Mesodermal cell (in vitro differentiated cells): ENCODE data around the gene SPATA3.

ENCODE experiments used
- H3K27ac ChIP-seq: 2 replicates; pipeline ENCODE4 v1.7.0; 2013; ENCODE audit warnings: mild to moderate bottlenecking, low read depth, low read length, moderate library complexity; ENCODE audit not compliant: severe bottlenecking
- H3K36me3 ChIP-seq: 2 replicates; pipeline ENCODE4 v1.7.1; 2013; ENCODE audit warnings: mild to moderate bottlenecking, low read length, moderate library complexity; ENCODE audit not compliant: control insufficient read depth, insufficient read depth
- H3K4me1 ChIP-seq: one replicate; pipeline ENCODE4 v1.7.1; 2013; ENCODE audit warnings: mild to moderate bottlenecking, low read length; ENCODE audit not compliant: insufficient read depth, control insufficient read depth, poor library complexity, severe bottlenecking
- H3K4me3 ChIP-seq: 2 replicates; pipeline ENCODE4 v1.7.0; 2013; ENCODE audit warnings: low read length, control low read depth, mild to moderate bottlenecking; ENCODE audit not compliant: insufficient read depth, poor library complexity, severe bottlenecking; ENCODE audit errors: extremely low read depth
- H3K9me3 ChIP-seq: 2 replicates; pipeline ENCODE4 v1.7.1; 2013; ENCODE audit warnings: mild to moderate bottlenecking, low read length, moderate library complexity; ENCODE audit not compliant: control insufficient read depth
- WGBS, 2 experiments: methylation state at CpG; one replicate each; pipeline ENCODE4 v1.1.5; 2013; ENCODE audit warnings: missing lambda C conversion rate in 2 of 2; ENCODE audit not compliant: insufficient coverage in 2 of 2; 5-methylcytosine and 5-hydroxymethylcytosine counted together

SPATA3 gene

DNA sequence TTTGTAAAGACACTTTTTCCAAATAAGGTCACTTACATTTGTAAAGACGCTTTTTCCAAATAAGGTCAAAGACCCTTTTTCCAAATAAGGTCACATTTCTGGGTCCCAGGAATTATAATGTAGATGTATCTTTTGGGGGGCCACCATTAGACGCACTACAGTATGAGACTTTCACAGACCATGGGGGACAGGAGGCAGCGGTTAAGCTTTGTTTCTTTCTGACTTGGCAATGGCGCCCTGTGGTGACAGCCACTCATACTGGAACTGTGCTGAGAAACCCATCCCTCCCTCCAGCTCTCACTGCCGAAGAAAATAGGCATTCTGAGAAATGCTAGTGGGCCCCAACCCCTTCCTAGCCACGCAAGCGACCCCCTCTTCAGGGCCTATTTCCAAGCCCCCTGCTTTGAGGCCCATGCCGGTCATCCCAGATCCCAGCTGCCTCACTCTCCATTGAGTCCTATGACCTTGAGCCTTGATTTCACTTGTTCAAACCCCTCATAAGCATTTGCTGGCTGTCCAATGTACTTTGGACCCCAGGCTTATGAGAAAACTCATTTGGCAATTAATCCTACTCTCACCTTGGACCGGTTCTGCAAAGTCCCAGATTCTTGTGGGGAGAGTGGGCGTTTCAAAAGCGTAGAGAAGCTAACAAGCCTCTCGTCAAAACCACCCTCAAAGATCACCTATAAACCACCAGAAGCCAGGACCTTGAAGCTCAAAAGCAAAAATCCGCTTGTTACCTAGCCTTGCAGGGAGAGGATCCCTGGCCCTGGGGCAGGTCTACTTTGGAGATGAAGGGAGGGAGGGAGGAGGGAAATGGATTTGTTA lies 11.3 kb upstream of the SPATA3 start:
- Histone ChIP-seq H3K27ac (no peak overlapping the region), H3K4me3 (no peak overlapping the region), H3K4me1 (peaks cover 5% of the 10 kb centered on the region), H3K36me3 (no peaks in the 10 kb centered on the region), H3K9me3 (no peaks in the 10 kb centered on the region)
- WGBS, 2 experiments: 96 to 97% methylated on average over 5 to 9 of the region's 13 CpGs

DNA sequence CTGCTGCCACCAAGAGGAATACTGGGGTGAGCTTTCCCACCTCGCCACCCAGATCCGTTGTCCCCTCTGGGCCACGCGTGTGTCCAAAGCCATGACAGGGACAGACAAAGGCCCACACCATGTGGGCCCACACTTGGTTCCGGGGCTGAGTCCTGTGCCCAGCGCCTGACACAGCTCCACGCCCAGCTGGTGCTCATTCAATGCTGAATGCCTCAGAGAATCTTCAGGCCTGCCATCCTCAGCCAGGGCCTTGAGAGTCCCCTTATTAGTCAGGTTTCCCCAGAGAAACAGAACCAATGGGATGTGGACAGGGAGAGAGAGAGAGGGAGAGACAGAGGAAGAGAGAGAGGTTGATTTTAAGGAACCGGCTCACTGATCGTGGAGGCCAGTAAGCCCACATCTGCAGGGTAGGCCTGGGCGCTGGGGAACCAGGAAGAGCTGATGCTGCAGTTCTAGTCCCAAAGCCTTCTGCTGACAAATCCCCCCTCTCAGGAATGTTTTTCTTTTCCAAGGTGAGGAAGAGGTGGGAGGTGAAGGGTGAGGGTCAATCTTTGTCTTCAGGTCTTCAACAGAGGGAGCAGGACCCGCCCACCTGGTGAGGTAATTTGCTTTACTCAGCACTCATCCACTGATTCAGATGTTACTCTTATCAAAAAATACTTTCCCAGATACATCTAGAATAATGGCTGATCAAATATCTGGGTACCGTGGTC lies 10.2 kb upstream of the SPATA3 start:
- 88 to 97% methylated on average over 8 to 11 of the region's 12 CpGs for WGBS, 2 experiments
- H3K4me3 ChIP-seq: no peak overlapping the region
- H3K27ac ChIP-seq: no peak overlapping the region
- H3K36me3 ChIP-seq: no peaks in the 10 kb centered on the region
- peaks cover 5% of the 10 kb centered on the region for H3K4me1 ChIP-seq
- no peaks in the 10 kb centered on the region for H3K9me3 ChIP-seq

DNA sequence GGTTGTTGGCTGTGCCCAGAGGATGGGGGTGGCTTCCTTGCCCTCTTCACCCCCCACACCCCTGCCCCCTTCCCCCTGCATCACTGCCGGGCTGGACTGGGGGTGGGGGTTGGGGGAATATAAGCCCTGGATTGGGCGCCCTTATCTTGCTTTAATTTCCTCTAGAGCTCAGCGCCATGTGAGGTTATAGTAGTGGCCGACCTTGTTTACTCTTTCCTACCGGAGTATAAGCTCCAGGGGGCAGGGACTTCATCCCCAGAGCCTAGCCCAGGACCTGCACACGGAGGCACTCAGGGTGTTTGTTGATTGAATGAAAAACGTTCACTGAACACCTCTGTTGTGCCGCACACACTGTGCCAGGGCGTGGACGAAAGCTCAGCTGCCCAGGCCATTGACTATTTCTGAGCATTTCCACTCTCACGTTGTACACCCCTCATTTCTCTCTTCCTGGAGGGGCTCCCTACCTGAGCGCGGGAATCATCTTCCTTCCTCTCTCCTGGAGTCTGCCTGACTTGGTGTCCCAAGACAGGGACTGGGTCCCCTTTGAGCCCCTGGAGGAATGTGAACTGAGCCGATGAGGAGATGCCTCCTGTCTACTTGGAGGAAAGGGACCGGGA lies 9.3 kb upstream of the SPATA3 start:
- Histone ChIP-seq H3K27ac (no peak overlapping the region), H3K9me3 (no peaks in the 10 kb centered on the region), H3K4me3 (peak overlapping the region; percentile 18), H3K4me1 (peaks cover 5% of the 10 kb centered on the region), H3K36me3 (no peaks in the 10 kb centered on the region)
- 67 to 79% methylated on average over 10 to 12 of the region's 15 CpGs for WGBS, 2 experiments

DNA sequence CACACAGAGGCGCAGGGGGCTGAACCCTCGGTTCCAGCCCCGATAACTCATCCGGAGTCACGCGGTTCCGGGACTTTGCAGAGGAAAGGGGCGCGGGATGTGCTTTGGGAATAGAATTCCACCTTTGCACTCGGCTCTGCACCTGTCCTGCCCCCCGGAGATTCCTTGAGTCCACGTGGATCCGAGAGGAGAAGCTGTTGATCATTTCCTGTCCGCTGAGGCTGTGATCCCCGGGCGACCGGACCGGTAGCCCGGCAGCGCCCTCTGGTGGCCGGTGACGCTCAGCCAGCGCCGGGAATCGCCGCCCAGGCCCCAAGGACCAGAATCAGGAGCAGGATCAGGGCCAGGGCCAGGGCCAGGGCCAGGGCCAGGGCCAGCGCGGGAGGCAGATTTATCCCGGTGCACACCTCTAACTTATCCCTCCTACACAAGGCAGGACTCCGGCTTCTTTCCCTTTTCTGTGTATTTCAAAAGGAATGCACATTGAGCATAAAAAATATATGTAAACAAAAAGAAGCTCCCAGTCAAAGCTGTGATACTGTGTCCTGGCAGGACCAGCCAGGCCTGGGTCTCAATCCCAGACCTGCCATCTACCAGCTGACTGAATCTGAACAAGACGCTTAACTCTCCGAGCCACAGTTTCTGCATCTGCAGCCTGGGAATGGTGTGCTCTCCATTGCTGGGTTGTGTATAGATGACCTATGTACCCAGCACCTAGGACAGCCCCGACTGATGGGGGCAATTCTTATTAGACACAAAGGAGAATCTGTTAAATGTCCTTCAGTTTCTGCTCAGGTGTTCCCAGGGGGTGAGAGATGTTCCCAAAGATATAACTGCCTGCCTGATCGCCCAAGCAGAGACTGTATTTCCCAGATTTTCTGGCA lies 8.5 kb upstream of the SPATA3 start:
- peaks cover 5% of the 10 kb centered on the region for H3K4me1 ChIP-seq
- H3K36me3 ChIP-seq: no peaks in the 10 kb centered on the region
- peak overlapping the region; percentile 18 for H3K4me3 ChIP-seq
- H3K27ac ChIP-seq: no peak overlapping the region
- WGBS, 2 experiments: 14 to 16% methylated on average over 28 to 29 of the region's 34 CpGs
- no peaks in the 10 kb centered on the region for H3K9me3 ChIP-seq

GRCh38 chr2:230989731-230990130 lies 6.2 kb upstream of the SPATA3 start:
- 93 to 94% methylated on average over 19 to 21 of the region's 21 CpGs for WGBS, 2 experiments
- no peak overlapping the region for H3K27ac ChIP-seq

GRCh38 chr2:230990131-230990898 lies 5.6 kb upstream of the SPATA3 start:
- peaks cover 9% of the 10 kb centered on the region for H3K4me1 ChIP-seq
- H3K4me3 ChIP-seq: no peak overlapping the region
- no peaks in the 10 kb centered on the region for H3K36me3 ChIP-seq
- WGBS, 2 experiments: 96 to 98% methylated on average over 50 to 63 of the region's 70 CpGs
- H3K9me3 ChIP-seq: no peaks in the 10 kb centered on the region
- H3K27ac ChIP-seq: no peak overlapping the region

More at GRCh38 chr2:230989731-230990130, 6.2 kb upstream of the SPATA3 start:
- no peak overlapping the region for H3K4me3 ChIP-seq
- H3K36me3 ChIP-seq: no peaks in the 10 kb centered on the region
- peaks cover 9% of the 10 kb centered on the region for H3K4me1 ChIP-seq
- H3K9me3 ChIP-seq: no peaks in the 10 kb centered on the region

DNA sequence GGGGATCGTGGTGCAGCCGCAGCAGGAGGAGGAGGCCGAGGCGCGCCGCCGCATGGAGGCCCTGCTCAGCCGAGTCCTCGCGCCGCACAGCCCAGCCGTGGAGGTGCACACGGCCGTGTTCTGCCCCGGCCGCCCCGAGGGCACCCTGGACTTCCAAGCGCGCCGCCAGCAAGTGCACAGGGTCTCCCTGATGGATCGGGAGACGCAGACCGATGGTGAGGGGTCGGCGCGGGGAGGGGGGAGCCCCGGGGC lies 5.1 kb upstream of the SPATA3 start:
- H3K4me3 ChIP-seq: no peak overlapping the region
- H3K4me1 ChIP-seq: peaks cover 9% of the 10 kb centered on the region
- 95 to 97% methylated on average over 22 to 27 of the region's 27 CpGs for WGBS, 2 experiments
- H3K27ac ChIP-seq: no peak overlapping the region
- H3K9me3 ChIP-seq: no peaks in the 10 kb centered on the region
- no peaks in the 10 kb centered on the region for H3K36me3 ChIP-seq

- no peak overlapping the region for H3K4me3 ChIP-seq
- no peaks in the 10 kb centered on the region for H3K36me3 ChIP-seq
- 90 to 99% methylated on average over 6 of the region's 7 CpGs for WGBS, 2 experiments
- H3K9me3 ChIP-seq: no peaks in the 10 kb centered on the region
- H3K27ac ChIP-seq: no peak overlapping the region
- H3K4me1 ChIP-seq: peaks cover 8% of the 10 kb centered on the region
Measured at GRCh38 chr2:230991598-230991997, 4.3 kb upstream of the SPATA3 start.

DNA sequence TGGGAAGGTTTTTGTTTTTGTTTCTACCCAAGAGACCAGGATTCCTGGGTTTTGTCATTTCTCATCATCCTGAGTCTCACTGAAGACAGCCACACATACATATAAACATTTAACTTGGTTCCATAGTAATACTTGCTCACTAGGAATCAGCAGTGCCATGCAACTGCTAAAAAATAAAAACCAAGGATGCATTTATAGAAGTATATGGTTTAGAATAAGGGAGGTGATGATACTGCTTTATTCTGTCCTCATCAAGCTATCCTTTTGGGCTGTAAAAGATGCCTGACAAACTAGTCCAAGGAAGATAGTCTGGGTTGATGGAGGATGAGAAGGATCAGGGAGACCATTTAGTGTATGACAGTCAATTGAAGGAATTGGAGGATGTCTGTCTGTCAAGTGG lies 740 bp downstream of the SPATA3 start:
- H3K36me3 ChIP-seq: no peaks in the 10 kb centered on the region

GRCh38 chr2:230998882-230999281 lies 3.0 kb downstream of the SPATA3 start:
- H3K9me3 ChIP-seq: no peaks in the 10 kb centered on the region
- H3K4me1 ChIP-seq: no peaks in the 10 kb centered on the region
- WGBS, 2 experiments: no CpG with 5 or more reads among the region's 2 CpGs
- H3K4me3 ChIP-seq: no peak overlapping the region
- no peaks in the 10 kb centered on the region for H3K36me3 ChIP-seq
- H3K27ac ChIP-seq: no peak overlapping the region

More for the DNA sequence above, 740 bp downstream of the SPATA3 start:
- Histone ChIP-seq H3K4me1 (peaks cover 4% of the 10 kb centered on the region), H3K27ac (no peak overlapping the region), H3K9me3 (no peaks in the 10 kb centered on the region), H3K4me3 (no peak overlapping the region)
